ENCODE data around the gene INAFM2.

Gene INAFM2

DNA sequence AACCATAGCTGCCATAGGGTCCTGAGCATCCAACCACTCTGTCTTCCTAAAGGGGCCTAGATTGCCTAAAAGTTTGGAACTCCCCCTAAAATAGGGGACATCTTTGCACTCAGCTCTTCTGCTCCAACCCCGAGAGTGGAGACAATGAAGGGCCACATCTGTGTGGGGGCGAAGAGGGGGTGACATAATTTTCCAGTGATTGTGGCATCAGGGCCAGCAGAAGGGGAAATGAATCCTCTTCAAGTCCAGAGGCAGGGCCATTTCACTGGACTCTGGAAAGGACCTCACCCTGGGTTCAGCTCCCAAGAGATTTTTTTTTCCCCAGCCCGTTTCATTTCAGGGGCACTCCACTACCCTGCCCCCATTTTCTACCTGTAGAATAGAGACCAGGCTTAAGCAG lies 36.0 kb upstream of the INAFM2 start:
- H3K4me3 ChIP-seq (ENCODE audit: low read length): no peak overlapping the region
- TF ChIP-seq, protein P1, sequence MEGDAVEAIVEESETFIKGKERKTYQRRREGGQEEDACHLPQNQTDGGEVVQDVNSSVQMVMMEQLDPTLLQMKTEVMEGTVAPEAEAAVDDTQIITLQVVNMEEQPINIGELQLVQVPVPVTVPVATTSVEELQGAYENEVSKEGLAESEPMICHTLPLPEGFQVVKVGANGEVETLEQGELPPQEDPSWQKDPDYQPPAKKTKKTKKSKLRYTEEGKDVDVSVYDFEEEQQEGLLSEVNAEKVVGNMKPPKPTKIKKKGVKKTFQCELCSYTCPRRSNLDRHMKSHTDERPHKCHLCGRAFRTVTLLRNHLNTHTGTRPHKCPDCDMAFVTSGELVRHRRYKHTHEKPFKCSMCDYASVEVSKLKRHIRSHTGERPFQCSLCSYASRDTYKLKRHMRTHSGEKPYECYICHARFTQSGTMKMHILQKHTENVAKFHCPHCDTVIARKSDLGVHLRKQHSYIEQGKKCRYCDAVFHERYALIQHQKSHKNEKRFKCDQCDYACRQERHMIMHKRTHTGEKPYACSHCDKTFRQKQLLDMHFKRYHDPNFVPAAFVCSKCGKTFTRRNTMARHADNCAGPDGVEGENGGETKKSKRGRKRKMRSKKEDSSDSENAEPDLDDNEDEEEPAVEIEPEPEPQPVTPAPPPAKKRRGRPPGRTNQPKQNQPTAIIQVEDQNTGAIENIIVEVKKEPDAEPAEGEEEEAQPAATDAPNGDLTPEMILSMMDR (IDR thresholded peaks at IDR 0.05; ENCODE audit: insufficient read depth, low read depth, low read length, missing control alignments): no peak
- no peak for DNase-seq (ENCODE audit: low read depth)

- H3K4me3 ChIP-seq (ENCODE audit: low read length): no peak overlapping the region
- TF ChIP-seq, protein P1 (IDR thresholded peaks at IDR 0.05; ENCODE audit: insufficient read depth, low read depth, low read length, missing control alignments): no peak
- no peak for DNase-seq (ENCODE audit: low read depth)
Measured at GRCh38 chr15:40287968-40288367, 35.5 kb upstream of the INAFM2 start.

DNA sequence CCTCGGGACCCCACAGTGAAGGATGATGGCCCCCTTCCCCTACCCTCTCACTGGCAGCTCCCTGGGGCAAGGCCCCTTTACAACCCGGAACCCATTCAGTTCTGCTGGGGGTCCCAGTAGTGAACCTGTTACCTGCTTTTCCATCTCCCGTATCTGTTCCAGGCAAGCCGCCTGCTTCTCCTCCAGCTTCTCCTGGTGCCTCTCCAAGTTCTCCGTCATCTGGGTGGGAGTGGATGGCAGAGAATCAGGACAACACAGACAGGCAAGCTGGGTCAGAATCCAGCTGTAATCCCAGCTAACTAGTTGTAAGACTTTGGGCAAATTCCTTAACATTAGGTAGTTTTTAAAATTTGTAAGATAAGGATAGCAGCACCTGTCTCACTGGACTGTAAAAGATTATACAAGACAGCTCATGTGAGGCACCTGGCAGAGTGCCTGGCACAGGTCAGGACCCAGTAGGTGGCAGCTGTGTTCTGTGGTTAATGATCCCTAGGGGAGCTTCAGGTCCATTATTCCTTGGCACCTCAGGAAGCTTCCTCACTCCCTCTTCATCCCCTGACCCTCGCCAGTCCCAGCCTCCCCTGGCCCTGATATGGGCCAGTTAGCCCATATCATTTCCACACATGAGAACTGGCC lies 34.2 kb upstream of the INAFM2 start:
- TF ChIP-seq, protein P1 (IDR thresholded peaks at IDR 0.05; ENCODE audit: insufficient read depth, low read depth, low read length, missing control alignments): no peak
- peak; percentile 39 for DNase-seq (ENCODE audit: low read depth)
- no peak overlapping the region for H3K4me3 ChIP-seq (ENCODE audit: low read length)

DNA sequence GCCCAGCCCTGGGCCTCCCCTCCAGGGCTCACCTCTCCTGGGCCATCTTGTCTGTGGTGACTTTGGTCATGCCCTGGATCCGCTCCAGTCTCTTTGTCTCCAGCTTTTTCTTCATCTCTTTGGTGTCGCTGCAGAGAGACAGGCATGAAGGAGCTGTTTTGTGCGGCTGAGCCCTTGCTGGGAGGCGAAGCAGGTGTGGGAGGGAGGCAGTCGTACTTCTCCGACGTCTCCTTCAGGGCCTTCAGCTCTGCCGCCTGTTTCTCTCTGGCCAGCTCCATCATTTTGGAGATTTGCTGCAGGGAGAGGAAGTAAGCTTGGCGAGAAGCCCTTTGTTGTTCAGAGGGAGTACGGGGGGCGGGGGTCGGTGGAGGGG lies 33.0 kb upstream of the INAFM2 start:
- no peak for DNase-seq (ENCODE audit: low read depth)
- TF ChIP-seq, protein P1 (IDR thresholded peaks at IDR 0.05; ENCODE audit: insufficient read depth, low read depth, low read length, missing control alignments): no peak
- no peak overlapping the region for H3K4me3 ChIP-seq (ENCODE audit: low read length)

GRCh38 chr15:40290918-40291574 lies 32.4 kb upstream of the INAFM2 start:
- peak overlapping the region; percentile 1 for H3K4me3 ChIP-seq (ENCODE audit: low read length)
- TF ChIP-seq, protein P1 (IDR thresholded peaks at IDR 0.05; ENCODE audit: insufficient read depth, low read depth, low read length, missing control alignments): no peak
- peak; percentile 73 for DNase-seq (ENCODE audit: low read depth)

DNA sequence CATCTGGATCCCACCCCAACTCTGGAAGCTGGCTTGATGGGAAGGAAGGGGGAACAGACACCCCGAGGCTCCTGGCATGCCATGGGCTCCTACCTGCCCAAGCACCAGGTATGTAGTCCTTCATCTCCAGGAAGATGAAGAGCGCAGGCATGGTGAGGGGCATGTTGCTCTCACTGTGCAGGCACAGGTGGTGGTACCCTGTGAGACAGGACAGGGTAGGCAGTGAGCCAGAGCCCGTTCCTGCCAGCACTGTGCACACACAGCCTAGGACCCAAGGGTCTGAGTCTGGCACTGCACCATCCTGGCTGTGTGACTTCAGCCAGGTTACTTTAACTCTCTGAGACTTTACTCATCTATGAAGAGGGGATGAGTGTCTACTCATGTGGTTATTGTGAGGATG lies 31.2 kb upstream of the INAFM2 start:
- TF ChIP-seq, protein P1 (IDR thresholded peaks at IDR 0.05; ENCODE audit: insufficient read depth, low read depth, low read length, missing control alignments): no peak
- H3K4me3 ChIP-seq (ENCODE audit: low read length): no peak overlapping the region
- DNase-seq (ENCODE audit: low read depth): no peak

- no peak for DNase-seq (ENCODE audit: low read depth)
- H3K4me3 ChIP-seq (ENCODE audit: low read length): no peak overlapping the region
- TF ChIP-seq, protein P1 (IDR thresholded peaks at IDR 0.05; ENCODE audit: insufficient read depth, low read depth, low read length, missing control alignments): no peak
Measured at GRCh38 chr15:40293006-40293405, 30.5 kb upstream of the INAFM2 start.
